Measurements from ENCODE around the gene YAF2.
"Not testable (repeated sequence)": the region's sequence is repeated elsewhere in the genome, so short reads cannot be mapped to it uniquely, and the experiment has no call there.

The YAF2 gene

GRCh38 chr12:42196723-42197603, 41.1 kb downstream of the YAF2 start:
- DNase-seq (ENCODE audit: low read depth), result no peak

GRCh38 chr12:42192686-42193085, 45.4 kb downstream of the YAF2 start:
- no peak for DNase-seq (ENCODE audit: low read depth)

GRCh38 chr12:42192258-42192657, 45.8 kb downstream of the YAF2 start:
- DNase-seq (ENCODE audit: low read depth), result no peak

GRCh38 chr12:42190376-42190775, 47.7 kb downstream of the YAF2 start:
- DNase-seq (ENCODE audit: low read depth), result no peak

GRCh38 chr12:42188275-42188674, 49.8 kb downstream of the YAF2 start:
- not testable (repeated sequence) for DNase-seq (ENCODE audit: low read depth)

- DNase-seq (ENCODE audit: low read depth), result no peak
These were observed 50.2 kb downstream of the YAF2 start for GRCh38 chr12:42187799-42188198.

- no peak for DNase-seq (ENCODE audit: low read depth)
These were observed 51.3 kb downstream of the YAF2 start for GRCh38 chr12:42186793-42187192.

- no peak for DNase-seq (ENCODE audit: low read depth)
These were observed 55.7 kb downstream of the YAF2 start for GRCh38 chr12:42182394-42182793.

GRCh38 chr12:42180990-42181596, 57.0 kb downstream of the YAF2 start:
- no peak for DNase-seq (ENCODE audit: low read depth)

- DNase-seq (ENCODE audit: low read depth), result no peak
These were observed 59.9 kb downstream of the YAF2 start for GRCh38 chr12:42178101-42178500.

- no peak for DNase-seq (ENCODE audit: low read depth)
These were observed 63.1 kb downstream of the YAF2 start for GRCh38 chr12:42174978-42175377.

GRCh38 chr12:42173961-42174521, 64.0 kb downstream of the YAF2 start:
- no peak for DNase-seq (ENCODE audit: low read depth)

GRCh38 chr12:42172441-42173210, 65.4 kb downstream of the YAF2 start:
- DNase-seq (ENCODE audit: low read depth), result no peak

- DNase-seq (ENCODE audit: low read depth), result no peak
These were observed 70.3 kb downstream of the YAF2 start for GRCh38 chr12:42167711-42168110.

GRCh38 chr12:42166501-42166900, 71.5 kb downstream of the YAF2 start:
- no peak for DNase-seq (ENCODE audit: low read depth)

- no peak for DNase-seq (ENCODE audit: low read depth)
These were observed 74.1 kb downstream of the YAF2 start for GRCh38 chr12:42163913-42164312.

- no peak for DNase-seq (ENCODE audit: low read depth)
These were observed 75.1 kb downstream of the YAF2 start for GRCh38 chr12:42162965-42163364.

- DNase-seq (ENCODE audit: low read depth), result no peak
These were observed 75.9 kb downstream of the YAF2 start for GRCh38 chr12:42162193-42162592.

GRCh38 chr12:42161529-42161928, 76.5 kb downstream of the YAF2 start:
- no peak for DNase-seq (ENCODE audit: low read depth)

GRCh38 chr12:42156232-42156631, 81.8 kb downstream of the YAF2 start:
- no peak for DNase-seq (ENCODE audit: low read depth)

GRCh38 chr12:42145552-42146215, 92.4 kb downstream of the YAF2 start:
- no peak for DNase-seq (ENCODE audit: low read depth)

GRCh38 chr12:42145197-42145549, 92.9 kb downstream of the YAF2 start:
- no peak for DNase-seq (ENCODE audit: low read depth)

Data from stimulated activated CD8-positive, alpha-beta memory T cell treated with anti-CD3 and anti-CD28 coated beads, Interleukin-12 subunit alpha, Interleukin-12 subunit beta, amount 100 ng/mL, for 1 hour (primary cell).